H9 (cell line): ENCODE results near the gene PIP5K1C. TPM values are rescaled to one million over a fixed set of nuclear protein-coding genes. Genes with fewer than 3 reads are reported as not detected.

ENCODE experiments used
- DNase-seq: peaks from one replicate; pipeline ENCODE4 v3.0.0-alpha.2; 2017
- H2AFZ ChIP-seq: one replicate; pipeline ENCODE4 v1.6.1; 2013; ENCODE audit warnings: mild to moderate bottlenecking, low read length, control low read depth, moderate library complexity
- H2AK5ac ChIP-seq: 2 replicates; pipeline ENCODE4 v1.6.1; 2013; ENCODE audit warnings: low read length, control low read depth, mixed read lengths; ENCODE audit not compliant: insufficient read length
- H2BK120ac ChIP-seq: one replicate; pipeline ENCODE4 v1.6.1; 2013; ENCODE audit warnings: low read depth, mild to moderate bottlenecking, low read length, control low read depth, inconsistent platforms; ENCODE audit not compliant: poor library complexity, severe bottlenecking
- H2BK12ac ChIP-seq: 2 replicates; pipeline ENCODE4 v1.6.1; 2013; ENCODE audit warnings: low read length, control low read depth, mixed read lengths, low read depth; ENCODE audit not compliant: insufficient read length
- H2BK15ac ChIP-seq: 2 replicates; pipeline ENCODE4 v1.6.1; 2013; ENCODE audit warnings: low read depth, low read length, control low read depth
- H2BK20ac ChIP-seq: one replicate; pipeline ENCODE4 v1.6.1; 2013; ENCODE audit warnings: low read depth, mild to moderate bottlenecking, low read length, control low read depth, inconsistent platforms; ENCODE audit not compliant: poor library complexity, severe bottlenecking
- H2BK5ac ChIP-seq: 2 replicates; pipeline ENCODE4 v1.6.1; 2013; ENCODE audit warnings: low read length, control low read depth, mixed read lengths; ENCODE audit not compliant: insufficient read length
- H3K14ac ChIP-seq: 2 replicates; pipeline ENCODE4 v1.6.1; 2013; ENCODE audit warnings: low read length, control low read depth; ENCODE audit not compliant: insufficient read depth
- H3K18ac ChIP-seq: 2 replicates; pipeline ENCODE4 v1.6.1; 2013; ENCODE audit warnings: low read depth, mild to moderate bottlenecking, mixed read lengths, low read length, control low read depth; ENCODE audit not compliant: insufficient read length
- H3K23ac ChIP-seq: 2 replicates; pipeline ENCODE4 v1.6.1; 2013; ENCODE audit warnings: low read length, control low read depth, mixed read lengths, low read depth; ENCODE audit not compliant: insufficient read length
- H3K23me2 ChIP-seq: 2 replicates; pipeline ENCODE4 v1.6.1; 2013; ENCODE audit warnings: low read depth, mild to moderate bottlenecking, mixed read lengths, low read length, control low read depth; ENCODE audit not compliant: insufficient read length, poor library complexity, severe bottlenecking
- H3K27ac ChIP-seq: 2 replicates; pipeline ENCODE4 v1.5.1; 2013; ENCODE audit warnings: low read length, control low read depth, mixed read lengths, low read depth; ENCODE audit not compliant: insufficient read length
- H3K27me3 ChIP-seq: 2 replicates; pipeline ENCODE4 v1.6.1; 2013; ENCODE audit warnings: low read length, control low read depth, inconsistent platforms; ENCODE audit not compliant: insufficient read depth
- H3K4ac ChIP-seq: 2 replicates; pipeline ENCODE4 v1.6.1; 2013; ENCODE audit warnings: low read depth, mild to moderate bottlenecking, control low read depth, inconsistent platforms, low read length, moderate library complexity
- H3K4me1 ChIP-seq: 2 replicates; pipeline ENCODE4 v1.6.1; 2013; ENCODE audit warnings: low read length, control low read depth, inconsistent platforms; ENCODE audit not compliant: insufficient read depth
- H3K4me2 ChIP-seq: 2 replicates; pipeline ENCODE4 v1.6.1; 2013; ENCODE audit warnings: low read length, control low read depth, mixed read lengths; ENCODE audit not compliant: insufficient read length, insufficient read depth
- H3K56ac ChIP-seq: 2 replicates; pipeline ENCODE4 v1.6.1; 2013; ENCODE audit warnings: low read depth, mild to moderate bottlenecking, mixed read lengths, low read length, control low read depth; ENCODE audit not compliant: insufficient read length
- H3K79me1 ChIP-seq: 2 replicates; pipeline ENCODE4 v1.6.1; 2013; ENCODE audit warnings: low read depth, mild to moderate bottlenecking, moderate library complexity, low read length, control low read depth, inconsistent platforms; ENCODE audit not compliant: insufficient read depth, poor library complexity, severe bottlenecking
- H3K79me2 ChIP-seq: 2 replicates; pipeline ENCODE4 v1.6.1; 2013; ENCODE audit warnings: low read length, control low read depth, inconsistent platforms; ENCODE audit not compliant: insufficient read depth
- H3K9ac ChIP-seq: 2 replicates; pipeline ENCODE4 v1.6.1; 2013; ENCODE audit warnings: low read length, control low read depth, mixed read lengths; ENCODE audit not compliant: insufficient read length; ENCODE audit errors: extremely low read depth
- H3K9me3 ChIP-seq: one replicate; pipeline ENCODE4 v1.6.1; 2013; ENCODE audit warnings: low read depth, low read length, inconsistent platforms; ENCODE audit not compliant: control insufficient read depth
- H3T11ph ChIP-seq: one replicate; pipeline ENCODE4 v1.6.1; 2013; ENCODE audit warnings: mild to moderate bottlenecking, low read length, control low read depth, inconsistent platforms
- H4K20me1 ChIP-seq: one replicate; pipeline ENCODE4 v1.6.1; 2013; ENCODE audit not compliant: control insufficient read depth, insufficient read length, insufficient read depth
- H4K5ac ChIP-seq: 2 replicates; pipeline ENCODE4 v1.6.1; 2013; ENCODE audit warnings: low read depth, mild to moderate bottlenecking, mixed read lengths, low read length, control low read depth; ENCODE audit not compliant: insufficient read length
- H4K8ac ChIP-seq: replicated peaks from 2 replicates; pipeline ENCODE4 v1.6.1; 2013; ENCODE audit warnings: low read length, control low read depth, mixed read lengths, low read depth; ENCODE audit not compliant: insufficient read length
- H4K91ac ChIP-seq: 2 replicates; pipeline ENCODE4 v1.6.1; 2013; ENCODE audit warnings: low read depth, mild to moderate bottlenecking, moderate library complexity, mixed read lengths, low read length, control low read depth; ENCODE audit not compliant: insufficient read length
- H3K27ac Mint-ChIP-seq, 3 experiments: 2 replicates in 2 of 3; 3 replicates in 1 of 3; pipeline ENCODE4 v1.8.0; 2020 to 2021; ENCODE audit warnings: mixed read lengths in 3 of 3, mild to moderate bottlenecking in 1 of 3, moderate library complexity in 1 of 3
- H3K27me3 Mint-ChIP-seq: 2 replicates; pipeline ENCODE4 v1.8.0; 2021; ENCODE audit warnings: low read depth, mild to moderate bottlenecking, moderate library complexity, mixed read lengths
- H3K36me3 Mint-ChIP-seq, 3 experiments: 2 replicates in 2 of 3; 3 replicates in 1 of 3; pipeline ENCODE4 v1.8.0; 2020 to 2021; ENCODE audit warnings: low read depth in 3 of 3, mixed read lengths in 3 of 3; ENCODE audit not compliant: insufficient read depth in 1 of 3
- H3K4me1 Mint-ChIP-seq, 2 experiments: 2 replicates each; pipeline ENCODE4 v1.8.0; 2020; ENCODE audit warnings: mixed read lengths in 2 of 2
- H3K4me3 Mint-ChIP-seq, 2 experiments: 2 replicates in 1 of 2; 3 replicates in 1 of 2; pipeline ENCODE4 v1.8.0; 2020 to 2021; ENCODE audit warnings: mild to moderate bottlenecking in 2 of 2, mixed read lengths in 2 of 2, moderate library complexity in 1 of 2
- H3K9me3 Mint-ChIP-seq, 2 experiments: 2 replicates in 1 of 2; 3 replicates in 1 of 2; pipeline ENCODE4 v1.8.0; 2020; ENCODE audit warnings: mild to moderate bottlenecking in 2 of 2, mixed read lengths in 2 of 2, moderate library complexity in 1 of 2
- CTCF ChIP-seq: fragments of 200-600 bp; sonication (generic); conservative IDR thresholded peaks from 3 replicates; pipeline ENCODE4 v1.8.0; 2021; ENCODE audit warnings: antibody characterized with exemption, mild to moderate bottlenecking
- WGBS: extraction: QIAGEN DNeasy Blood & Tissue Kit; methylation state at CpG from one replicate; pipeline ENCODE4 v1.1.7; 2013; ENCODE audit warnings: missing lambda C conversion rate, low lambda C conversion rate, mixed read lengths; ENCODE audit not compliant: insufficient read length; ENCODE audit errors: extremely low coverage; 5-methylcytosine and 5-hydroxymethylcytosine counted together
- total RNA-seq: library from RNA; stranded (reverse); gene quantifications from 2 replicates; pipeline ENCODE4 v1.2.1, GENCODE V29; 2021

The PIP5K1C gene
- total RNA-seq, 1 experiment from 2014 or later, result 41.7 TPM

GRCh38 chr19:3725640-3726310, 25.5 kb upstream of the PIP5K1C start:
- H3K79me2 ChIP-seq, result no peaks in the 10 kb centered on the region
- no peak overlapping the region for H2BK120ac ChIP-seq
- H3K27ac ChIP-seq, result no peak overlapping the region
- H3K9me3 ChIP-seq, result no peaks in the 10 kb centered on the region
- peak; percentile 85 for DNase-seq
- H3K14ac ChIP-seq, result no peak overlapping the region; the same call in 1 of the 2 replicates
- no peaks in the 10 kb centered on the region; the same call in 1 of the 2 replicates for H3K4me1 ChIP-seq
- H3K9ac ChIP-seq, result no peak overlapping the region
- H2BK15ac ChIP-seq, result no peak overlapping the region
- H3K79me1 ChIP-seq, result no peaks in the 10 kb centered on the region
- no peak overlapping the region for H4K5ac ChIP-seq
- peaks cover 24 to 48% of the 10 kb centered on the region in 2 experiments for H3K4me1 Mint-ChIP-seq
- H3K56ac ChIP-seq, result no peak overlapping the region
- no peak overlapping the region for H3T11ph ChIP-seq
- no peak overlapping the region for H4K8ac ChIP-seq
- H2AFZ ChIP-seq, result no peak overlapping the region
- no peaks in the 10 kb centered on the region for H3K9me3 Mint-ChIP-seq
- no peaks in the 10 kb centered on the region; the same call in 1 of the 2 replicates for H3K27me3 Mint-ChIP-seq
- H2BK5ac ChIP-seq, result no peak overlapping the region
- no peak overlapping the region for H4K91ac ChIP-seq
- H3K4me2 ChIP-seq, result peak overlapping the region; percentile 10
- H3K23ac ChIP-seq, result no peak overlapping the region
- no peak overlapping the region for H2AK5ac ChIP-seq
- no peak overlapping the region for H2BK12ac ChIP-seq
- no CpG with 5 or more reads among the region's 14 CpGs for WGBS
- H4K20me1 ChIP-seq, result no peaks in the 10 kb centered on the region
- peak overlapping the region in 1 of 3 experiments; percentile 74; a peak in 2 of 7 replicates for H3K27ac Mint-ChIP-seq
- H3K27me3 ChIP-seq, result no peaks in the 10 kb centered on the region
- no peak overlapping the region for H3K4ac ChIP-seq
- H3K23me2 ChIP-seq, result peaks cover 10% of the 10 kb centered on the region
- TF ChIP-seq CTCF, result no peak
- peaks cover 0 to 3% (median 0%) of the 10 kb centered on the region in 3 experiments; a peak in 1 of 7 replicates for H3K36me3 Mint-ChIP-seq
- no peak overlapping the region for H2BK20ac ChIP-seq
- H3K4me3 Mint-ChIP-seq, result no peak overlapping the region; a peak in 1 of 5 replicates
- no peak overlapping the region for H3K18ac ChIP-seq
